ENCODE measurements around the gene HRAS.

Gene HRAS

DNA sequence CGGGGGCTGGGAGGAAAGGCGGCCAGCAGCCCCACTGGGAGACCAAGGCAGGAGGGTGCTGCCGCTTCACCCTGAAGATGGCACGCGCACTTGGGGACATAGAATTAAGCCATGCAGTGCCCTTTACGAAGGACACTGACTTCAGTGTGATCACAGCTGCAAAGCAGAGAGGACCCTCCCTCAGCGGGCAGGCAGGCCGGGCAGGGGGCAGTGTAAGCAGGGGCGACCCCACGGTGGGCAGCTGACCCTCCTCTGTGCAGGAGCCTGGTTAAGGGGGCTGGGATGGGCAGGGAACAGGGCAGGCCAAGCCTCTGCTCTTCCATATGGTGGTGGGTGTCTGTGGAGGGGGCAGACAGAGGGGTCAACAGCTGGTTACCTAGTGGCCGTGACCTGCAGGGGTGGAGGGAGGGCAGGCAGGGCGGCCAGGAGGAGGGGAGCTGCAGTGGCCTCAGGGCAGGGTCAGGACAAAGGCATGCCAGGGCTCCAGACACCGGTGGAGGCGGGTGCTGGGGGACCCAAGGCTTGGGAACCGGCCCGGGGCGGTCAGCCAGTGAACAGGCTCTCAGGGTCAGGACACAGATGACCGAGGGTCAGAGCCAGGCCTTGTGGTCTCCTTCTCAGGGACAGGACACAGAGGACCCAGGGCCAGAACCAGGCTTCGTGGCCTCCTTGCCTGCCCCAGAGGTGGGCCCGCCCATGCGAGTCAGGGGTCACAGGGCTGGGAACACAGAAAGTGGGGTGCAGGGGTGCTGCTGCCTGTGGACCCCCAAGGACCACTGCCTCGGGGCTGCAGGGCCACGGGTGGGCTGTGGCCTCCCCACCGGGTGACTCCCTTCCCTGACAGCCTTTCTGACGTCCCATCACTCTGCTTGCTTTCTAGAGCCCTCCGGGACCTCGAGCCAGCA lies 18.0 kb upstream of the HRAS start:
- no peak for DNase-seq

GRCh38 chr11:551596-551995 lies 16.2 kb upstream of the HRAS start:
- no peak for DNase-seq

- no peak for DNase-seq
Measured at GRCh38 chr11:551131-551530, 15.8 kb upstream of the HRAS start.

GRCh38 chr11:550746-551085 lies 15.3 kb upstream of the HRAS start:
- no peak for DNase-seq

DNA sequence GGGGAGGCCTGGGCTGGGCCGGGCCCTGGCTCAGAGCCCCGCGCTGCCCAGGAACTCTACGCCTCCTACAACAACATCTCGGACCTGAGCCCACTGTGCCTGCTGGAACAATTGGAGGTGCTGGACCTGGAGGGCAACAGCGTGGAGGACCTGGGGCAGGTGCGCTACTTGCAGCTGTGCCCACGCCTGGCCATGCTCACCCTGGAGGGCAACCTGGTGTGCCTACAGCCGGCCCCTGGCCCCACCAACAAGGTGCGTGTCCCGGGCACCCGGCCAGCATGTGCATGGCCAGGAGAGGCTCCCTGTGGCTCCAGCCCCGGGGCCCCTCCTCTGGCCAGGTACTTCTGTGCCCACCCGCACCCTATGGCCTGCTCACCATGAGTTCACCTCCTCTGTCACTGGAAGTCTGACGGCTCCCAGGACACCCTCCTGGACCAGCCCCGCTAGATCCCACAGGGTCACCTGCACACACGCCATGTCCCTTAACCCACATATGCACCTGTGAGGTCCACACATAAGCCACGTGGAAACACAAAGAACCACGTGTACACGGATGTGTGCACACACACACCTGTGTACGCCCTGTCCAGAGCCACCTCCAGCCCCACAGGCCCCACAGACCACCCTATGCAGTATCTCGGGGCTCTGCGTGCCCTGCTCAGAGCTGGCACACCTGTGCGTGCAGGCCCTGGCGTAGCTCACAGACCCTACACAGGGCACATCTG lies 14.8 kb upstream of the HRAS start:
- no peak for DNase-seq

- DNase-seq, result no peak
Measured at GRCh38 chr11:548700-549603, 13.6 kb upstream of the HRAS start.

DNA sequence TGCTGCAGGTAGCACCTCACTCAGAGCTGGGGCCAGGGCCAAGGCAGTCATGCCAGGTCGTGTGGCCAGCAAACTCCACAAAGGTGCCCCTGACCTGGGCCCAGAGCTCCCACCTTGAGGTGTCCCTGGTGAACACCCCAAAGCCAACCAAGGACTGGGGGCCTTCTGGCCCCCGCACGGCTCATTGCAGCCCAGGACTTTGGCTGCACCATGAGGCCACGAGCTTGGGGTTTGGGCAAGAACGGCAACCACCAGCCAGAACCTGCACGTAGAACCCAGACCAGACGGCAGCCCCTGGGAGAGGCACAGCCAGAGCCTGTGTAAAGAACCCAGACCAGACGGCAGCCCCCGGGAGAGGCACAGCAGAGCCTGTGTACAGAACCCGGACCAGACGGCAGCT lies 9.8 kb upstream of the HRAS start:
- DNase-seq, result no peak

- no peak for DNase-seq
Measured at GRCh38 chr11:544817-545166, 9.4 kb upstream of the HRAS start.

DNA sequence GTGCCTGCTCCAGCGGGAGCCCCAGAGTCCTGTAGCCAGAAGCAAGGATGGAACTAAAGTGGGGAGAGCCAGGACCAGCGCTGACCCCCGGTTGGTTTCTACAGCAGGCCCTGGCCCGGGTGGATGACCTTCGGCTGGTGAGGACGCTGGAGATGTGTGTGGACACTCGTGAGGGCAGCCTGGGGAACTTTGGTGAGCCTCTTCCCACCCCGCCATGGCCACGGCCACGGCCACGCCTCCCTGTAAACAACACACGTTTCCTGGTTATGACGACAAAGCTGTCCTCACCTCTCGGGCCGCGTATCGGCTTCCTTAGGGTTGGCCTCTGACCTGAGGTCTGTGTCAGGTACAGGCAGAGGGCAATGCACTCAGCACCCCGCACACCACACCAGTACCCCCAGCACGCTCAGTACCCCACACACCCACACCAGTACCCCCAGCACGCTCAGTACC lies 6.1 kb upstream of the HRAS start:
- peak; percentile 14 for DNase-seq

- DNase-seq, result peak; percentile 18
Measured at GRCh38 chr11:540583-541432, 5.4 kb upstream of the HRAS start.

GRCh38 chr11:539971-540481 lies 4.7 kb upstream of the HRAS start:
- peak; percentile 22 for DNase-seq

- DNase-seq, result peak; percentile 20
Measured at GRCh38 chr11:538431-539051, 3.2 kb upstream of the HRAS start.

- DNase-seq, result peak; percentile 20
Measured at GRCh38 chr11:537622-538430, 2.5 kb upstream of the HRAS start.

- peak; percentile 76 for DNase-seq
Measured at GRCh38 chr11:536841-537621, 1.7 kb upstream of the HRAS start, which contains the start of gene LRRC56. Gene LRRC56 (plus strand): TSS chr11:537527. CDS start chr11:540685, 3,158 bp downstream.

DNA sequence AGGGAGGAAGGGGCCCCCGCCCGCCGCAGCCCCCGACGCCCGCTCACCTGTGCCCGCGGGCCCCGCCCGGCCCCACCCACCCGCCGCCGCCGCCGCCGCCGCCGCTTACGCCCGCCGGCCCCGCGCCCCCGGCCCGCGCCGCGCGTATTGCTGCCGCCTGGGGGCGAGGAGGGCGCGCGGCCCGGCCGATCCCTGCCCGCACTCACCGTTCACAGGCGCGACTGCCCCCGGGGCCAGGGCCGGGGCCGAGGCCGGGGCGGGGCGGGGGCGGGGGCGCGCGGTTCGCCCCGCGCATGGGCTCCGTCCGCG lies 212 bp downstream of the HRAS start:
- DNase-seq, result no peak

DNA sequence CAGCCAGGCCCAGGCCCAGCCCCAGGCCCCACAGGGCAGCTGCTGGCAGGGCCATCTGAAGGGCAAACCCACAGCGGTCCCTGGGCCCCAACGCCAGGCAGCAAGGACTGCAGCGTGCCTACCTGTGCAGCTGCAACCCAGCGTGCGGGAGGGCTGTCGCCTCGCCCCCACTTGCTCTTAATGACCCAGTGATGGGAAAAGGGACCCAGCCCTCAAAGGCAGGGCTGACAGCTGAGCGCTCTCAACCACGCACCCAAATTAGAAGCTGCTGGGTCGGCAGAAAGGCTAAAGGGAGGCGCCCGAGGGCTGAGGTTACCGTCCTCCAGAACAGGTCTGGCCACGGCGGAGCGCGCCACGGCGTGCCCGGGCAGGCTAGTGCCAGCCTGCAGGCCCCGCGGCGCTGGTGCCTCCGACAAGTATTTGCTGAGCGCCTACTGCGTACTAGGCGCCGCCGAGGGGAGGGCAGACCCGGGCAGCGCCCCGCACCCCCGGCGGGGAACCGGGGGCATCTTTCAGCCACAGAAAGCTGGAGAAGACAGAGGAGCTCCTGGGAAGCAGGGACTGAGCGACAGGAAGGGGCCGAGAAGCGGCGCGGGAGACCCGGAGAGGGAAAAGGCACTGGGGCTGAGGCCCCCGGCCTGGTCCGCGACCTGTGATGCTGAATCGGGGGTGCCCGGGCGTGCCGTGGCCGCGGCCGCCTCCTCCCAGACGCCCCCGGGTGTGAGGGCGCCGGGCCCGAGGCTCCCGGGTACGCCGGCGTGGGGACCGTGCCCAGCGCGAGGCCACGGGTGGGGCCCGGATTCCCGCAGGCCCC lies 773 bp downstream of the HRAS start:
- DNase-seq, result no peak

DNA sequence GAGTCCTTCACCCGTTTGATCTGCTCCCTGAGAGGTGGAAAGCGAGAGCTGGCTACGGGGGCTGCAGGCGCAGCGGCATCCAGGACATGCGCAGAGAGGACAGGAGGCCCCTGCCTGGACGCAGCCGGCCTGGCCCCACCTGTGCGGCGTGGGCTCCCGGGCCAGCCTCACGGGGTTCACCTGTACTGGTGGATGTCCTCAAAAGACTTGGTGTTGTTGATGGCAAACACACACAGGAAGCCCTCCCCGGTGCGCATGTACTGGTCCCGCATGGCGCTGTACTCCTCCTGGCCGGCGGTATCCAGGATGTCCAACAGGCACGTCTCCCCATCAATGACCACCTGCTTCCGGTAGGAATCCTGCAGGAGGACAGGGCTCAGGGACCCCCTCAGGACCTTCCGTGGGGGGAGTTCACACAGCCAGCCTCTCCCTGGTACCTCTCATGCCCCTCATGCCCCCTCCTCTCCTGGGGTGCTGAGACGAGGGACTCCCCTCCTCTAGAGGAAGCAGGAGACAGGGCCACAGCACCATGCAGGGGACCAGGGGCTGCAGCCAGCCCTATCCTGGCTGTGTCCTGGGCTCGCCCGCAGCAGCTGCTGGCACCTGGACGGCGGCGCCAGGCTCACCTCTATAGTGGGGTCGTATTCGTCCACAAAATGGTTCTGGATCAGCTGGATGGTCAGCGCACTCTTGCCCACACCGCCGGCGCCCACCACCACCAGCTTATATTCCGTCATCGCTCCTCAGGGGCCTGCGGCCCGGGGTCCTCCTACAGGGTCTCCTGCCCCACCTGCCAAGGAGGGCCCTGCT lies 1.6 kb downstream of the HRAS start:
- no peak for DNase-seq

DNA sequence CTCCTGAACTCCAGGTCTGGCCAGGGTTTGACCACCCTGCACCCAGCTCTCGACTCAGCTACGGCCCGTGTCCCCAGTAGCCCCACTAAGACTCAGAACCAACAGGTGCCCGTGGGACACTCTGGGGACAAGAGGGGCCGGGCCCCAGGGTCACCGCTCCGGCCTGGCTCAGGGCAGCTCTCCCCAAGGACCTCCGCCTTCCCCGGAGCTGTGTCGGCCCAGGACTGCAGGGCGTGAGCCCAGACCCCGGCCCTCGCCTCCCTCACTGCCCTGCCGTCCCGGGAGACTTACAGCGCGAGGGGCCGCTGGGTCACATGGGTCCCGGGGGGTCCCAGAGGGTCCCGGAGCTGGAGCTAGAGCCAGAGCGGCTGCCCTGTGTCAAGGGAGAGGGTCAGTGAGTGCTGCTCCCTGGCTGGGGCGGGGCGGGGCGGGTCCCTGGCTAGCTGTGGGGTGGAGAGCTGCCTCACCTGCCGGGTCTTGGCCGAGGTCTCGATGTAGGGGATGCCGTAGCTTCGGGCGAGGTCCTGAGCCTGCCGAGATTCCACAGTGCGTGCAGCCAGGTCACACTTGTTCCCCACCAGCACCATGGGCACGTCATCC lies 2.3 kb downstream of the HRAS start:
- no peak for DNase-seq
